Endothelial cell of umbilical vein (primary cell): Measurements from ENCODE around the gene TOP3A. TPM values are rescaled to one million over a fixed set of nuclear protein-coding genes. Genes with fewer than 3 reads are reported as not detected.

Experiments
- BruUV-seq: library from RNA; stranded (reverse); fragments of 400-500 nt; replicated peaks from 2 replicates; lab custom pipeline; 2021; lab: Mats Ljungman, UMichigan
- CTCF ChIA-PET: fragments of 300-600, 350-600 bp; sonication (Branson Sonifier 250); formaldehyde crosslinking; loops from one replicate; lab custom pipeline; 2021; ENCODE audit warnings: antibody characterized with exemption, inconsistent platforms; lab: Charles Lee
- POLR2A ChIA-PET: fragments of 300-600, 350-600 bp; sonication (Branson Sonifier 250); formaldehyde crosslinking; loops from one replicate; lab custom pipeline; 2021; ENCODE audit warnings: antibody characterized with exemption, inconsistent platforms; lab: Charles Lee
- DNase-seq: peaks from one replicate; pipeline ENCODE4 v3.0.0-alpha.2; 2011; ENCODE audit warnings: low read depth, low spot score
- FAIRE-seq: peaks from 2 replicates; lab custom pipeline; 2011; peaks lifted over from hg19 to GRCh38; lab: Jason Lieb, UNC
- H2AFZ ChIP-seq: 2 replicates; pipeline ENCODE4 v1.6.0; 2012; ENCODE audit warnings: low read depth, low read length, control low read depth, inconsistent platforms
- H3K27ac ChIP-seq: 2 replicates; pipeline ENCODE4 v1.5.1; 2011; ENCODE audit warnings: low read depth, mild to moderate bottlenecking, control low read depth, low read length, moderate library complexity; ENCODE audit not compliant: insufficient read depth
- H3K27me3 ChIP-seq, 2 experiments: 2 replicates each; pipeline versions ENCODE4 v1.6.0 to v1.6.1; 2011; ENCODE audit warnings: low read length in 2 of 2, mixed read lengths in 1 of 2; ENCODE audit not compliant: control insufficient read depth in 2 of 2, insufficient read depth in 2 of 2
- H3K36me3 ChIP-seq, 2 experiments: 2 replicates in 1 of 2; 3 replicates in 1 of 2; pipeline ENCODE4 v1.5.1; 2011; ENCODE audit warnings: low read length in 2 of 2, mild to moderate bottlenecking in 1 of 2, moderate library complexity in 1 of 2; ENCODE audit not compliant: control insufficient read depth in 2 of 2, insufficient read depth in 2 of 2; ENCODE audit errors: extremely low read depth in 1 of 2
- H3K4me1 ChIP-seq: 3 replicates; pipeline ENCODE4 v1.5.1; 2011; ENCODE audit warnings: mild to moderate bottlenecking, low read length; ENCODE audit not compliant: control insufficient read depth, insufficient read depth; ENCODE audit errors: extremely low read depth
- H3K4me2 ChIP-seq: 2 replicates; pipeline ENCODE4 v1.6.1; 2011; ENCODE audit warnings: low read length, control low read depth, mixed read lengths; ENCODE audit not compliant: insufficient read depth
- H3K4me3 ChIP-seq, 3 experiments: fragments of 200-600 bp in 1 of 3; sonication (generic), shearing (Covaris generic) in 1 of 3; replicated peaks in 1 of 3; 2 replicates each; pipeline ENCODE4 v1.5.1; 2011 to 2016; ENCODE audit warnings: control low read depth in 3 of 3, low read length in 3 of 3, mild to moderate bottlenecking in 2 of 3, inconsistent platforms in 1 of 3, low read depth in 1 of 3, moderate library complexity in 1 of 3; ENCODE audit not compliant: insufficient read depth in 1 of 3
- H3K79me2 ChIP-seq: 2 replicates; pipeline ENCODE4 v1.6.0; 2012; ENCODE audit warnings: low read length, inconsistent platforms; ENCODE audit not compliant: control insufficient read depth, insufficient read depth
- H3K9ac ChIP-seq: replicated peaks from 2 replicates; pipeline ENCODE3; 2011; ENCODE audit warnings: low read length, control low read depth; ENCODE audit not compliant: insufficient read depth; ENCODE audit errors: extremely low read depth
- H3K9me1 ChIP-seq: replicated peaks from 3 replicates; pipeline ENCODE4 v1.6.0; 2011; ENCODE audit warnings: mild to moderate bottlenecking, low read length; ENCODE audit not compliant: control insufficient read depth, insufficient read depth; ENCODE audit errors: extremely low read depth
- H3K9me3 ChIP-seq: replicated peaks from 2 replicates; pipeline ENCODE4 v1.5.1; 2012; ENCODE audit warnings: low read length, inconsistent platforms; ENCODE audit not compliant: control insufficient read depth, insufficient read depth
- H4K20me1 ChIP-seq: replicated peaks from 2 replicates; pipeline ENCODE3; 2011; ENCODE audit warnings: mild to moderate bottlenecking, low read length; ENCODE audit not compliant: control insufficient read depth, insufficient read depth; ENCODE audit errors: extremely low read depth
- EZH2 ChIP-seq: IDR thresholded peaks from 2 replicates; pipeline ENCODE4 v1.6.1; 2012; ENCODE audit warnings: borderline replicate concordance, low read depth, mild to moderate bottlenecking, moderate library complexity, low read length, inconsistent platforms; ENCODE audit not compliant: severe bottlenecking
- FOS ChIP-seq: IDR thresholded peaks from 2 replicates; pipeline ENCODE4 v1.6.1; 2011; ENCODE audit warnings: mild to moderate bottlenecking, low read length, moderate library complexity, borderline replicate concordance; ENCODE audit not compliant: insufficient read depth
- GATA2 ChIP-seq: IDR thresholded peaks from 2 replicates; pipeline ENCODE4 v1.7.0; 2011; ENCODE audit warnings: low read depth, mild to moderate bottlenecking, moderate library complexity, mixed read lengths, low read length; ENCODE audit not compliant: insufficient read length, insufficient read depth
- JUN ChIP-seq: IDR thresholded peaks from 2 replicates; pipeline ENCODE4 v1.6.1; 2011; ENCODE audit warnings: borderline replicate concordance, low read depth; ENCODE audit not compliant: insufficient read length, insufficient read depth
- MAX ChIP-seq: IDR thresholded peaks from 2 replicates; pipeline ENCODE4 v1.6.1; 2011; ENCODE audit not compliant: insufficient read depth, insufficient read length
- MYC ChIP-seq: IDR thresholded peaks from one replicate; pipeline ENCODE4 v1.6.1; 2011; ENCODE audit warnings: mild to moderate bottlenecking, low read depth, low read length
- POLR2A ChIP-seq: IDR thresholded peaks from 2 replicates; pipeline ENCODE4 v1.6.1; 2012; ENCODE audit warnings: low read depth, mild to moderate bottlenecking, control low read depth, low read length
- POLR2AphosphoS5 ChIP-seq: IDR thresholded peaks from 2 replicates; pipeline ENCODE4 v1.6.1; 2012; ENCODE audit warnings: low read depth, mild to moderate bottlenecking, control low read depth, low read length, moderate library complexity; ENCODE audit not compliant: insufficient read depth
- dilution Hi-C: fragments of 300-500 bp; cut with MboI; formaldehyde crosslinking; loops from one replicate; pipeline ENCODE4 v1.15.0; 2019; ENCODE audit warnings: low sequenced_read_pairs; ENCODE audit not compliant: extremely low pct_ligation_motif_present
- intact Hi-C: fragments of 100-400 bp; cut with micrococcal nuclease; formaldehyde crosslinking; loops from one replicate; pipeline ENCODE4 v1.10.0; 2022
- polyA plus RNA-seq, 4 experiments: library from polyadenylated mRNA; depleted of rRNA in 3 of 4; stranded (reverse) in 3 of 4; unstranded in 1 of 4; fragments of >200 nt; gene quantifications; 2 replicates each; pipeline versions ENCODE4 v1.2.1 to v1.2.3, GENCODE V29; 2011 to 2012; ENCODE audit warnings: missing spikeins in 1 of 4
- total RNA-seq: library from RNA; stranded (reverse); gene quantifications from 2 replicates; pipeline ENCODE4 v1.2.3, GENCODE V29; 2021
- TF ChIP-seq, protein P1 (sequence below), 2 donors: IDR thresholded peaks; 1 replicate in 1 of 2; 2 replicates in 1 of 2; pipeline ENCODE4 v1.5.1; 2011; ENCODE audit warnings: low read length in 2 of 2, mild to moderate bottlenecking in 2 of 2, moderate library complexity in 2 of 2, control low read depth in 1 of 2, inconsistent platforms in 1 of 2, low read depth in 1 of 2; ENCODE audit not compliant: insufficient read depth in 1 of 2; ENCODE audit errors: extremely low read depth in 1 of 2

TOP3A gene
- total and polyA plus RNA-seq, 2 donors (not counting 3 experiments of a cell fraction or from before 2014, with no cell fraction given): 20.4 to 53.1 TPM

GRCh38 chr17:18258356-18259038 is 56.3 kb downstream of the TOP3A start, which contains the start of gene FLII:
Gene FLII, minus strand, starts transcription at chr17:18258738. Its CDS starts 48 bp downstream, at chr17:18258690.
- peak; percentile 48 for DNase-seq
- Histone ChIP-seq H3K9me1 (no peaks in the 10 kb centered on the region), H3K4me2 (peak within 1 kb of the TSS; percentile 26), H3K9me3 (no peaks in the 10 kb centered on the region), H3K79me2 (peaks cover 23% of the 10 kb centered on the region), H3K4me1 (peaks cover 14% of the 10 kb centered on the region), H3K27me3 (no peaks in the 10 kb centered on the region), H3K36me3 (peaks cover 0 to 31% of the 10 kb centered on the region in 2 experiments), H3K9ac (peak within 1 kb of the TSS; percentile 82), H2AFZ (peak within 1 kb of the TSS; percentile 86), H3K4me3 (peak within 1 kb of the TSS; percentile 66 to 84 (median 82)), H4K20me1 (no peaks in the 10 kb centered on the region), H3K27ac (peak within 1 kb of the TSS; percentile 85)
- intact Hi-C loops: no loop called here
- CTCF ChIA-PET: interaction anchor here (2.5 kb wide), 1 partner anchor 10 kb away, joined by 12 read pairs; no protein-coding TSS in a partner anchor
- TF ChIP-seq EZH2 (no peak), POLR2AphosphoS5 (peak; percentile 63), POLR2A (peak; percentile 81), MYC (no peak), GATA2 (no peak), FOS (no peak), MAX (no peak), JUN (no peak)
- TF ChIP-seq, protein P1, sequence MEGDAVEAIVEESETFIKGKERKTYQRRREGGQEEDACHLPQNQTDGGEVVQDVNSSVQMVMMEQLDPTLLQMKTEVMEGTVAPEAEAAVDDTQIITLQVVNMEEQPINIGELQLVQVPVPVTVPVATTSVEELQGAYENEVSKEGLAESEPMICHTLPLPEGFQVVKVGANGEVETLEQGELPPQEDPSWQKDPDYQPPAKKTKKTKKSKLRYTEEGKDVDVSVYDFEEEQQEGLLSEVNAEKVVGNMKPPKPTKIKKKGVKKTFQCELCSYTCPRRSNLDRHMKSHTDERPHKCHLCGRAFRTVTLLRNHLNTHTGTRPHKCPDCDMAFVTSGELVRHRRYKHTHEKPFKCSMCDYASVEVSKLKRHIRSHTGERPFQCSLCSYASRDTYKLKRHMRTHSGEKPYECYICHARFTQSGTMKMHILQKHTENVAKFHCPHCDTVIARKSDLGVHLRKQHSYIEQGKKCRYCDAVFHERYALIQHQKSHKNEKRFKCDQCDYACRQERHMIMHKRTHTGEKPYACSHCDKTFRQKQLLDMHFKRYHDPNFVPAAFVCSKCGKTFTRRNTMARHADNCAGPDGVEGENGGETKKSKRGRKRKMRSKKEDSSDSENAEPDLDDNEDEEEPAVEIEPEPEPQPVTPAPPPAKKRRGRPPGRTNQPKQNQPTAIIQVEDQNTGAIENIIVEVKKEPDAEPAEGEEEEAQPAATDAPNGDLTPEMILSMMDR (IDR thresholded peaks at IDR 0.05; ENCODE audit: extremely low read depth in 1 of 2, insufficient read depth in 1 of 2, low read depth in 1 of 2, low read length in 2 of 2): no peak
- dilution Hi-C loops: no loop called here
- POLR2A ChIA-PET: no interaction called here
- FAIRE-seq: peak; percentile 75
- BruUV-seq: TSS peak; percentile 14
